ENCODE data around the gene RFC3. TPM values are rescaled to one million over a fixed set of nuclear protein-coding genes. Genes with fewer than 3 reads are reported as not detected.

The RFC3 gene
- total RNA-seq, 2 experiments from 2014 or later, result 60.0 to 63.0 TPM

GRCh38 chr13:33863188-33863789 lies 45.3 kb downstream of the RFC3 start:
- CTCF ChIA-PET, result no interaction called here
- Mint-ChIP-seq H3K4me3 (no peak overlapping the region), H3K9me3 (no peaks in the 10 kb centered on the region), H3K27ac (no peak overlapping the region), H3K36me3 (ENCODE audit: low read depth) (peaks cover 6% of the 10 kb centered on the region), H3K4me1 (ENCODE audit: low read depth) (no peaks in the 10 kb centered on the region), H3K27me3 (no peaks in the 10 kb centered on the region)
- TF ChIP-seq CTCF (IDR thresholded peaks at IDR 0.05), result no peak
- ATAC-seq (no peak), DNase-seq (no peak)
- POLR2A ChIA-PET, result no interaction called here
- intact Hi-C loops (cut with micrococcal nuclease), result no loop called here

- Mint-ChIP-seq H3K9me3 (no peaks in the 10 kb centered on the region), H3K27ac (no peak overlapping the region), H3K4me3 (no peak overlapping the region), H3K4me1 (ENCODE audit: low read depth) (no peaks in the 10 kb centered on the region), H3K27me3 (no peaks in the 10 kb centered on the region), H3K36me3 (ENCODE audit: low read depth) (peaks cover 8% of the 10 kb centered on the region)
- no peak for TF ChIP-seq CTCF (IDR thresholded peaks at IDR 0.05)
- ATAC-seq (no peak), DNase-seq (no peak)
- intact Hi-C loops (cut with micrococcal nuclease), result no loop called here
- POLR2A ChIA-PET, result no interaction called here
- CTCF ChIA-PET, result no interaction called here
These were observed 48.0 kb downstream of the RFC3 start for GRCh38 chr13:33865945-33866344.

- POLR2A ChIA-PET, result interaction anchor here (0.7 to 0.9 kb wide), 3 partner anchors 12 to 941 kb away, joined by 3 to 4 read pairs (median 3); no protein-coding TSS in a partner anchor
- Mint-ChIP-seq H3K36me3 (ENCODE audit: low read depth) (peaks cover 8% of the 10 kb centered on the region), H3K27ac (no peak overlapping the region), H3K4me1 (ENCODE audit: low read depth) (no peaks in the 10 kb centered on the region), H3K27me3 (no peaks in the 10 kb centered on the region), H3K4me3 (no peak overlapping the region), H3K9me3 (no peaks in the 10 kb centered on the region)
- CTCF ChIA-PET, result interaction anchor here (1.3 kb wide), 1 partner anchor 12 kb away, joined by 4 read pairs; no protein-coding TSS in a partner anchor
- no peak for ATAC-seq
- DNase-seq, result no peak
- intact Hi-C loops (cut with micrococcal nuclease), result no loop called here
- TF ChIP-seq CTCF (IDR thresholded peaks at IDR 0.05), result no peak
These were observed 49.5 kb downstream of the RFC3 start for GRCh38 chr13:33867472-33867871.

GRCh38 chr13:33868343-33868994 lies 50.5 kb downstream of the RFC3 start:
- H3K27ac Mint-ChIP-seq, result no peak overlapping the region
- no peaks in the 10 kb centered on the region for H3K9me3 Mint-ChIP-seq
- ChIA-PET CTCF (interaction anchor here (1.3 kb wide), 1 partner anchor 13 kb away, joined by 4 read pairs; no protein-coding TSS in a partner anchor), POLR2A (interaction anchor here (0.9 kb wide), 1 partner anchor 13 kb away, joined by 4 read pairs; no protein-coding TSS in a partner anchor)
- peaks cover 8% of the 10 kb centered on the region for H3K36me3 Mint-ChIP-seq (ENCODE audit: low read depth)
- no peak for DNase-seq
- no peaks in the 10 kb centered on the region for H3K27me3 Mint-ChIP-seq
- no peak for TF ChIP-seq CTCF (IDR thresholded peaks at IDR 0.05)
- H3K4me3 Mint-ChIP-seq, result no peak overlapping the region
- intact Hi-C loops (cut with micrococcal nuclease), result no loop called here
- no peaks in the 10 kb centered on the region for H3K4me1 Mint-ChIP-seq (ENCODE audit: low read depth)
- no peak for ATAC-seq

- intact Hi-C loops (cut with micrococcal nuclease), result no loop called here
- ChIA-PET CTCF (no interaction called here), POLR2A (no interaction called here)
- Mint-ChIP-seq H3K27me3 (no peaks in the 10 kb centered on the region), H3K4me1 (ENCODE audit: low read depth) (no peaks in the 10 kb centered on the region), H3K27ac (no peak overlapping the region), H3K9me3 (no peaks in the 10 kb centered on the region), H3K36me3 (ENCODE audit: low read depth) (peaks cover 8% of the 10 kb centered on the region), H3K4me3 (no peak overlapping the region)
- ATAC-seq (no peak), DNase-seq (no peak)
- no peak for TF ChIP-seq CTCF (IDR thresholded peaks at IDR 0.05)
These were observed 51.1 kb downstream of the RFC3 start for GRCh38 chr13:33869005-33869404.
